ENCODE data around the gene ZPLD1.

Gene ZPLD1

DNA sequence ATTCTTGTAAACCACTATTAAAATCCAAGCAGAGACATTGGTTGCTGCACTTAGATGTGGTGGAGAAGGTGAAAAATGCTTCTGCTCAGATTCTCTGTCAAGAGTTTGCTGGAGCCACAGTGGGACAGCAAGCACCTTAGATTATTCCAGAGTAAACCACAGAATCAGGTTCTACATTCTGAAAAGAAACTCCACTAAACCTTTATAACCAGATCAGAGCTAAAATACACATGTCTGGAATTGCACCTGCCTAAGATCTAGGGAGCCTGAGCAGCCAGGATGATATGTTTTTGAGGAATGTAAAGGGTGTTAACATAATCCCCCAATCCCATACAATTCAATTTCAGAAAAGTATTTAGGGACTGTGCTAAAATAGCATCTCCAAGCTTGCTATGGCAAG, at the start of gene ZPLD1:
Gene ZPLD1, plus strand, starts transcription at position 301 of the 400 bp plus-strand sequence. CDS start 3,473 bp downstream, outside the sequence.
- FAIRE-seq (no peak), DNase-seq (ENCODE audit: low spot score) (no peak)

DNA sequence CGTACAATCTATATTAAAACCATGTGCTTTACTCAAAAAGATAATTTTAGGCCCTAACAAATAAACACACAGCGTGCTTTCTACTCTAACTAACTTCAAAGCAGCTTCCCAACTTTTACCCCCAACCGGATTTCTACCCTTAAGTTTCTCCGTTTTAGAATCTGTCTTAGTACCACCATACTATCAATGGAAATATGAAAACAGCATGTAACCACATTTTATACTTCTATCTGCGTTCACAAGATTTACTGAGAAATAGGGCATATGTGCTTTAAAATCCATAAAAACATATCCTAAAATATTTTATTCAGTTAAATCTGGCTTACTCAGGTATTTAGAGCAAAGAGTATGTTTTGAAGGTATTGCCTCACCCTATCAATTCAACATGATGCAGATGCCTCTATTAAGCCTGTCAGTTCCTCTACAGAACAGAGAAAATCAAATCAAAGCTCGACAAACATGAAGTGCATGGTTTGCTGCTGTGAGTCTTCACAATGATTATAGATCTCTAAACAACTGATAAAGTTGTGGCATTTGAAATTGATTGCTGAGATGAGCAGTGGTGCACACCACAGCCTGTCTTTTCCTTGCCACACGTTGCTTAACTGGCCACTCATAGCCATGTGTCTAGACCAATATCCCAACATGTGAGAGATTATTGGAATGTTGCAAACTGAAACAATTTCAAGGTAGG, 44.5 kb upstream of the ZPLD1 start:
- no peak for DNase-seq (ENCODE audit: low spot score)
- FAIRE-seq = no peak

DNA sequence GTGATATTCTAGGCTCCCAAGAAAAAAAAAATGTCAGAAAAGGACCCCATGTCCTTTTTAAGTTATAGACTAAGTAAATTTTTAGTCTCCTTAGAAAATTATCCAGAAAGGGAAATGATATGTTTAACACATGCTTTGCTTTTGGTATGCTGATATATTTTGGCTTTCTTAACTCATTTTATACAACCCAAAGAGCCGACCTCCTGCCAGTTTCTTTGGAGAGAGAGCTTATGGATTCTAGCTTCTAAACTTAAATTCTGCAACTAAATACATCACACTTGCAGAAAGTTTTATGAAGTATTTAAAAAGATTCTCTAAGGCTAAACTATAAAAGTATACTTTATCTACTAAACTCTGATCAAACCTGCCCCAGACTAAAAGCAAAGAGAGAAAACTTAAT, 43.9 kb upstream of the ZPLD1 start:
- DNase-seq (ENCODE audit: low spot score) (no peak), FAIRE-seq (no peak)

DNA sequence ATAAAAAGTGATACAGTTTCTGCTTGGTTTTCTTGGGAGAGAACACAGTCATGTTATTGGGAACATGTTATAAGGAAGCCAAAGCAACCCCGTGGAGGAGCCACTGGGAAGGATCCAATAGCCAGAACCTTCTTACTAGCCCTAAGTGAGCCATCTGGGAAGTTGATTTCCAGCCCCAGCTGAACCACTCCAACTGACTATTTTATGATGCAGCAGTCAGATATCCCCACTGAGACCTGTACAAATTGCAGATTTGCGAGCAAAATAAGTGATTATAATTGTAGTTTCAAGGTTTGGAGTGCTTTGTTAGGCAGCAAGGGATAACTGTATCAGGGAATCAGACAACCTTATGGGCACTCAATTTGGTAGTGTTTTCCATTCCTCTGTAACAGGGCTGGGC, 43.3 kb upstream of the ZPLD1 start:
- FAIRE-seq = no peak
- DNase-seq (ENCODE audit: low spot score) = no peak

DNA sequence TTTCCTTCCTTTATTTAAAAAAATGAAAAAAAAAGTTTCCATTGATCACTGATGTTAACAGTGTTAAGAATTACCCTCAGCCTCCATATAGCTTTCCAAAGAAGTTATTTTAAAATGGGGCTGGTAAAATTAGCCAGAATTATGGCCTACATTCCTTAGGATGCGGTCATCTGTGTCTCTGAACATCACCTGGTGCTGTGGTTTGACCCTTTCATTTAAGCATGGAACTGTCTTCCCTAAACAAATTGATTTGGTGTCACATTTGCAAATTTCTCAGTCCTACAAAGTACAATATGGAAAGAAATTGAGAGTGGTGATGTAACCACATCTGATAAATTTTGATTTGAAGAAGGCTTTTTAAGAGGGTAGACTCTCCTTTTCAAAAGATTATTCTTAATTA, 40.3 kb upstream of the ZPLD1 start:
- FAIRE-seq (no peak), DNase-seq (ENCODE audit: low spot score) (peak; percentile 14)

DNA sequence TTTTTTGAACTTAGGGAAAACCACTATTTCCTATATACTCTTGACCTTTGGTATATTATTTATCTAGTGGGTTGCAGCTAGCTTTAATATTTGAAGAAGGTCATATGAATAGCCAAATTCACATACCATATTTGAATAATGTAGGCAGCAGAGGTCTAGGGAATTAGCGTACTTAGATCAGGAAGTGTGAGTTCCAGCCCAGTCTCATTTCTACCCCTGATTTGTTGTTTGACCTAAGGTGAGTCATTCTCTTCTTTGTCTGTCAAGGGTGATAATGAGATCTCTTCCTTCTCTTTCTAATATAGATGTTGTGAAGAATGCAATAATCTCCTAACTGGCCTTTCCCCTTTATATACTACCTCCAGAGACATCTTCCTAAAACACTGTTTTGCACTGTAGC, 36.6 kb upstream of the ZPLD1 start:
- no peak for FAIRE-seq
- DNase-seq (ENCODE audit: low spot score) = no peak

DNA sequence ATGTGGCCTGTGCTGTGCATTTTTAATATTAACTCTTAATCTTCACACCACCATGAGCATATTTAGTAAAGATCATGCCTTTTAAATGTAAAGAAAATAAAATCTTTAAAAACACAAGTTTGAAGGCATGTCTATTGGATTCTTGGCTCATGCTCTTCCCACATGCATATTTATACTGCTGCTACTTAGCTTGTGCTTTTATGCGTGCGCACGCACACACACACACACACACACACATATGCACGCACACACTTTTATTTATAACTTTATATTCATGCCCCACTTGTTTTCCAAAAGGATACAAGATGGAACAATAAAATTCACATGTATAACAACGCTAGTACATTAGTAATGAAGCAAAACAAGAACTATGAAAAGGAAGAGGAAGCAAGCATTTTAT, 36.1 kb upstream of the ZPLD1 start:
- no peak for DNase-seq (ENCODE audit: low spot score)
- FAIRE-seq = no peak

DNA sequence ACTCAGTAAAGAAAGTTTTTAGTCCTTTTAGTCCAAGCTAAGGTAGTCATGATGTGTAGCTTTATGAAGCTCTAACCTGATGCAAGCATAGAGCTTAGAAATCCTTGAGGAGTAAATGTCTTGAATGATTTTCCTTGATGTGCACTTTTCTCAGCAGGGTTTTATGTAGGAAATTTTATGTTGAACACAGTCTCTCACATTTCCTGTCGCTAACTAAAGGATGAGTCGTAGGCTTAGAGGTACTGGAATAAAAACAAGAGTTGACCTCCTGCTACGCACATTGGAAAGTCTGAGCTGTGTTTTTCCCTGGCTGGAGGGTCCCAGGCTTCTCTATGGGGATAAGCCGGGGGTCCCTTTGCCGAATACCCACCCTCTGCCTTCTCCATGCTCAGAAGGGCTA, 34.7 kb upstream of the ZPLD1 start:
- FAIRE-seq = no peak
- peak; percentile 23 for DNase-seq (ENCODE audit: low spot score)

DNA sequence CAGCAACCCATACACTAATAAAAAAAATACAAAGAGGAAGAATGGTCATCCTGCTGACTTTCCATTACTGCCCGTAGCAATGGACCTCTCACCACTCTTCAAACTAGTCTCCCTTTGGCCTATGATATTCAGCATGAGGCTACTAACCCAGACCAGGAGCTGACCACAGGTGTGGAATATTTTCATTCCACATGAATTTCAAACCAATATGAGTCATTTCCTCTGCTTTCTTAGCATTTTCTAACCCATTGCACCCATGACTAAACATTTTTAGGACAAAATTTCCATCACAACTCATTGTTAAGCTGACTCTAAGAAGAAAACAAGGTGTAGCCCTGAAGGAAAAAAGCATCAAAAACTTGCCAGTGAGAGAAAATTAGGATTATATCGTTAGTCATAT, 34.0 kb upstream of the ZPLD1 start:
- DNase-seq (ENCODE audit: low spot score) (peak; percentile 61), FAIRE-seq (peak; percentile 30)

DNA sequence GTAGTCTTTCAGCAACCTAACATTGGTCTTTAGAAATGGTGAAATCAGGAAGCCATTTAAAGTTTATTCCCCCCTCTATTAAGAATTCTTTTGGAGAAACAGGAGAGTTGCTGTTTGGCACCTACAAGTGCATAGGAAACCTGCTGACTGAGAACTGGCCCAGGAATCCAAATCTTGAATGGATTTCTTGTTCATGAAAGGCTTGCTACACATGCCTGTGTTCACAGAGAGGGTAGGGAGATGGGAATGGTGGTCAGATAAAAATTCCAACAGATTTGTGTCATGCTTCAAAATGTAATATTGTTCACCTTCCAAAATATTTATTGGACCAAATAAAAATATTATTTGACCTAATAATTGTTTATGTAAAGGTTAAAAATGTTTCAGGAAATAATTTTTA, 24.2 kb upstream of the ZPLD1 start:
- no peak for FAIRE-seq
- peak; percentile 22 for DNase-seq (ENCODE audit: low spot score)

DNA sequence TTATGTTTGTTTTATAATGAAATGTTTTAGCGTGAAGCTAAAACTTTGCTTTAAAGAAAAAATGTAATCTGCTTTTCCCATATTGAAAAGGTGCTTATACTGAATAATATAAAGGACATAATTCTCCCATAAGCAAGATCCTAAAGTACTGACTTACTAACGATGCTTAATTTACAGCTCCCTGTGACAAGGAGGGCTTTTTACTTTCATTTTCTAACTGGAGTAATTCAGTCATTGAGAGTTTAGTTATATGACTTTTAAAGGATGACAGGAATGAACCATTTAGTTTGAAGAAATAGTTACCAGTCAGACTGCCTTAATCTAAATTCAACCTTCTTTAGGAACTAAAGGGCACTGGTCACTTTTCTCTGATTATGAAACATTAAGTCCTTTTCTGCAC, 19.3 kb upstream of the ZPLD1 start:
- FAIRE-seq (no peak), DNase-seq (ENCODE audit: low spot score) (no peak)

DNA sequence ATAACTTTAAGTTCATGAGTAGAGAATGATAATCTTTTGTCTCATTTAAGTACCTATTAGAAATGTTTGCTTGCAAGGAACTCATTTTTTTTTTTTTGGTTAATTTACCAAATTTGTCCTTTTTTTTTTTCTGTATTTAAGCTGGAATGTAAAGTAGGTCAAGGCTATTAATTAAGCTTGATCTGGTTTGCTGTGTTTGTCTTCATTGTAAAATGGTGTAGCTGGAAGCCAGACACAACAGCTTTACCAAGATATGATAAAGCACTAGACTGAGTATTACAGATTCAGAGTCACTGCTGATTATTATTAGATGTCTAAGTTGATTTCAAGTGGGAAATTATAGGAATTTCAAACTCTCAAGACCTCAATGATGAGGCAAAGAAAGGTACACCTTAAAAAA, 15.0 kb upstream of the ZPLD1 start:
- DNase-seq (ENCODE audit: low spot score) = no peak
- FAIRE-seq = no peak

DNA sequence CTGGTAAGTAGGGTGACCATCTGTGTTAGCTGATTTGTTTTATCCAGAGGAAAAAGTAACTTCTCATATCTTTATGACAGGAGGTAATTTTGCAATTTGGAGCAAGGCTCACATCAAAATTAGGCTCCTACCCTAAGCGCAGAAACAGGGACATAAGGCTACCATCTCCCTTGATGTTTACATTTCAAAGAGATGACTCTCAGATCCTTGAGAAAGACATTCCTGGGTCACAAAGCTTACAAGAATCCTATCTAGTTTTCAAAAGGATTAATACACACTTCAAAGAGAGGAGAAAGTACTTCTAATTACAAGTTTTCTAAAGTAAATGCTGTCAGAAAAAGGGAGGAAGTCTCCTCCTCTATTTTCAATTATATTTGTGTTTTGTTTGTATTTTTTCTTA, 7.0 kb downstream of the ZPLD1 start:
- DNase-seq (ENCODE audit: low spot score) (no peak), FAIRE-seq (no peak)

DNA sequence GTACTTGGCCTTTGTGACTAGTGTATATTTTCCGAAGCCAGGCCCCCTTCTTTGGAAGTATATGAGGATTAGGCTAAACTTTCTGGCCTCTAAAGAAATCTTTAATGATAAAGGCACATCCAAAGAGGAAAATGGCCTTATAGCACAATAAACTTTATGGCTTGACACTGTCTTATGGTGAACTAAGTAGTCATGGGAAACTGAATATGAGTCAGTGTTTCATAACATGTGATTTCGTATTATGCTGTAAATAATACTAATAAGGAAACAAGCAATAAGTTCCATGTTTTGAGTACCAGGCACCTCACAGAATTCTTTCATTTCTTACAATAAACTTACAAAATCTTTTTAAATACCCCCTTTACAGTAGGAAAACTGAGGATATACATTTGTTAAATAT, 8.2 kb downstream of the ZPLD1 start:
- no peak for DNase-seq (ENCODE audit: low spot score)

DNA sequence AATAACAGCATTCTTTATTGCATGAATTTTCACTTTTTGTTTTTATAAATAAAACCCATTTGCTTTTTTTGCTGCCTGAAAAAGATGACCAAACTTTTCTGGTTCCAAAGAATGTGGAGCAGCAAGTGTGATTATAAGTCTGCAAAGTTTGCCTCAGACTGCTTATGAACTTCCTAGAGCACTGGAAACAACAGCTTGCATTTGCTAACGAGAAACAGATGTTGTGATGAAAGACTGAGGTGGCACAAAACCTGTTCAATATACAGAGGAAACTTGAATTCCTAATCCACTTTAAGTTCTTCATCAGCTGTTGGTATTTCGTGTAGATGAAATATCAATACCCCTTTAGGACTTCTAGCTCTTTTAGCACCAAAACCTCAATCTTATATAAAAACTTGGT, 9.3 kb downstream of the ZPLD1 start:
- no peak for FAIRE-seq

More for the DNA sequence above, 8.2 kb downstream of the ZPLD1 start:
- no peak for FAIRE-seq

DNA sequence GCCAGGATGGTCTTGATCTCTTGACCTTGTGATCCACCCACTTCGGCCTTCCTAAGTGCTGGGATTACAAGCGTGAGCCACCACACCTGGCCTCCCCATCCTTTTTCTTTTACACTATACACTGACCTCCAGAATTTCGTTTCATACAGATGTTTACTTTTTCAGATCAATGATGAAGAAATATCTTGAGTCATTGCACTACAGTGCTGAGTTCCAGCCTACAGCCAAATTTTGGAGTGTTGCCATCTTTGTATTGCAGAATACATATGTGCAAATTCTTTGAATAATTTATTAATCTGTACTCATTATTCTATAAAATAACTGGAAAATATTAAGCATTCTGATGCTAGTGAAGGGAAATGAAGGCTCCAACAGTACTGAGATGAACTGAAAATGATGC, 12.5 kb downstream of the ZPLD1 start:
- DNase-seq (ENCODE audit: low spot score) (no peak), FAIRE-seq (no peak)

More for the DNA sequence above, 9.3 kb downstream of the ZPLD1 start:
- no peak for DNase-seq (ENCODE audit: low spot score)

DNA sequence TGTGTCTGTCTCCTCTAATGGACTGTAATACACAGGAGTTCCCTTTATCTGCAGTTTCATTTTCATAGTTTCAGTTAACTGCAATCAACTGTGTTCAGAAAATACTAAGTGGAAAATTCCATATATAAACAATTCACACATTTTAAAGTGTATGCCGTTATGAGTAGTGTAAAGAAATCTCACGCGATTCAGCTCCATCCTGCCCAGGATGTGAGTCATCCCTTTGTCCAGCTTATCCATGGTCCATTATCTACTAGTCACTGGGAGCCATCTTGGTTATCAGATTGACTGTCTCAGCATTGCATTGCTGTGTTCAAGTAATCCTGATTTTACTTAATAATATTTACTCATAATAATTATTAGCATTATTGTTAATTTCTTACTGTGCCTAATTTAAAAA, 14.5 kb downstream of the ZPLD1 start:
- peak; percentile 5 for FAIRE-seq
- DNase-seq (ENCODE audit: low spot score) = no peak

DNA sequence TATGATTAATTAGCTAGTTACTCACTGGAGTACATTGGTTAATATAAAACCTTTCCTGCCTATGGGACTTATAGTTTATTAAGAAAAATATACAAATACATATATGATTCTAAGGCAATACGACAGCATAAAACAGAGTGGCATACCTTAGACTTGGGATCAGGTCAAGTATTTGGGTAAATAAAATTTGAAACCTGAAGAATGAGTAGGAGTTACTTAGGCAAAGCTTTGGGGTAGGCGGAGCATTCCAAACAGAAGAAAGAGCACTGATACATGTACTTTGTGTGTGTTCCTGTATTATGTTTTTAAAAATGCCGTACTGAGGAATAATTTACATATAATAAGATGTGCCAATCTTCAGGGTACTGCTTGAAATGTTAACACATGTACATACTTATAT, 15.1 kb downstream of the ZPLD1 start:
- no peak for FAIRE-seq

DNA sequence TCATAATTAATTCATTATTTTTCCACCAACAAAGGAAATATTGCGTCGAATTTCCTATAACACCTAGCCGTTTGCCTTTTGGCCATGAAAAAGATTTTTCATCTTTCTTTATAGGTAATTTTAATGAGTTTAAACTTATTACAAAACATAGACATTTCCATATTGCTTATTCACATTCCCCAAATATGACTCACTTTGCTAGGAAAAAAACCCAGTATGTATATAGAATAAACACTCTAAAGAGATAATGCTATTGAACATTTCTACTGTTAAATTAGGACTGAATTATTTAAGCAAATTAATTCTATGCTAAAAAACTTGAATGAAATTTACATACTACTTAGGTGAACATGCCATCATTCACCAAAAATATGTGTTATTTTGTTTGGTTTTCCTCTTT, 16.2 kb downstream of the ZPLD1 start:
- FAIRE-seq = no peak
- no peak for DNase-seq (ENCODE audit: low spot score)

More for the DNA sequence above, 15.1 kb downstream of the ZPLD1 start:
- no peak for DNase-seq (ENCODE audit: low spot score)

DNA sequence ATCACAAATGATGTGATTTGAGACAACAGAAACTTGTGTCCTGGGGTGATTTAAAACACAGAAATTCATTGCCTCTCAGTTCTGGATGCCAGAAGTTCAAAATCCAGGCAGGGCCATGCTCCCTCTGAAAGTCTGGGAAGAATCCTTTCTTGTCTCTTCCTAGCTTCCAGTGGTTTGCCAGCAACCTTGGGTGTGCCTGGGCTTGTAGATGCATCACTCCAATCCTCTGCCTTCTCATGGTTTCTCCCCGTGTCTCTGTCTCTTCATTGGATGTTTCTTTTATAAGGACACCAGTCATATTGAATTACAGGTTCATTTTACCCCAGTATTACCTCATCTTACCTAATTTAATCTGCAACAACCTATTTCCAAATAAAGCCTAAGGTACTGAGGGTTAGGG, 16.7 kb downstream of the ZPLD1 start:
- DNase-seq (ENCODE audit: low spot score) (no peak), FAIRE-seq (no peak)

DNA sequence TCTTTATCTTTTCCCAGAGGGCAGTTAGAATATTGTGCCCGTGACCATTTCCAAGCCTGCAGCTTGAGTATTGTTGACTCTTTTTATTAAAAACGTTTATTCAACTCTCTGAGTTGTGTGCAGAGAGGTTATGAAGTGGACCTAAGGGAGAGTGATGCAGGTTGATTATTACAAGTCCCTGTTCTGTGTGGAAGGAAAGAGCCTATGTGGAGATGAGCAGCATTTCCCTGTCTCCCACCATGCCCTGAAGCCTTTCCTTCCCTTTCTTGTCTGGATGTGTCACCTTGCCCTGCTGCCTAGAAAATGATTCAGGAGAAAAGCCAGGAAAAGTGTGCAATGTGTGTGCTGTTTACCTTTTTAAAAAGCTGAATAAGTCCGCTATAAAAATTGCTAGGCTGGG, 19.4 kb downstream of the ZPLD1 start:
- DNase-seq (ENCODE audit: low spot score) (no peak), FAIRE-seq (no peak)

DNA sequence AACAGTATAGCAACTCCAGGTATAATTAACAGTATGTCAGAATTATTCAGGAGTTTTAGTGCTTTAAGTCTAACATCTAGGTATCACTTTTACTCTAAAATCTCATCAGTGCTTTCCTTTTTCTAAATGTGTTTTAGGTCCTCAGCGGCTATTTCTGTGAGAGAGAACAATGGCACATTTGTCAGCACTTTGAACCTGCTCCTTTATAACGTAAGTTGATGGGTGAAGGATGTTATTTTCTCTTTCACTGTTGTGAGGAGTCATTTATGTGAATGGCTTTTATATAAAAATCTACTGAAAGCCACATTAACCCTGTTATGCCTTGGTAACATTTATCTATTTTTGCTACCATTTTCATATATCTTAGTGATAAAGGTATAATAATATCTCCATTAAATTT, 22.8 kb downstream of the ZPLD1 start:
- FAIRE-seq (no peak), DNase-seq (ENCODE audit: low spot score) (no peak)

DNA sequence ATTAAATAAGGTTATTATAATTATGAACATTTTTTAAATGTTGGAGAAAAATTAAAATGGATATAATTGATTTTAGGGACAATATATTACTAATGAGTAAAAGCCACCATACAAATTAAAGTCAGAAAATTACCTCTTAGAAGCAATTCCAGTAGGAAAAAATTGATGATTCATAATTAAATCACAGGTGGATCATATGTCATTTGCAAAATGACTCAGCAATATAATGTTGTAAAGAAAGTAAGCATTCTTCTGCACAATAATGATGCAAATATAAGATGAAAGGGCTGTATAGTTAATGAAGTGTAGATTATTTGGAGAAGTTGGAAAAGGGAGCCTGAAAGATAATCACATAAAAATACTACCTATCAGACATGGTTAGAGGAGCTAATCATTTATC, 25.8 kb downstream of the ZPLD1 start:
- FAIRE-seq (no peak), DNase-seq (ENCODE audit: low spot score) (no peak)

DNA sequence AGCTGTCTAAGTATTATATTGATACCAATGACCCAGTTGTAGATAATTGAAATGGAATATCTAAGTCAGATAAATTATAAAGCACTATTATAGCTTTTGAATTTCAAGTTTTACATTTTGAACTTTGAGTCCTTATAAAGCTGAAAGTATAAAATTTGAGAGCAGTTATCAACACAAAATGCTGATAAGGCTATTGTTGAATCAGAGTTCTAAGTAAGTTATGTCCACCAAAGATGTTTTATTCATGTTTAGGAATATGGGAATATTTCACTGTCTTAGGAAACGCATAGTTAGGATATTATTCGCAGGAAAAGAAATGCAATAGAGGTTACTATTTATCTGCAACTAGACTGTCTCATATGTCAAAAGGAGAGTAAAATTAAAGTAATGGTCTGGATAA, 29.4 kb downstream of the ZPLD1 start:
- no peak for FAIRE-seq

More for the DNA sequence above, 29.4 kb downstream of the ZPLD1 start:
- no peak for DNase-seq (ENCODE audit: low spot score)

Data from urothelium cell line (cell line).